Right lobe of liver (tissue), 6 donors: ENCODE data around the gene KIT. TPM values are rescaled to one million over a fixed set of nuclear protein-coding genes. Genes with fewer than 3 reads are reported as not detected.

Source experiments
- ATAC-seq, 4 donors: fragments of 200-7000 bp; cut with Tn5 transposase; one replicate each; pipeline ENCODE4 v1.9.1; 2020; ENCODE audit warnings: mild to moderate bottlenecking in 4 of 4, moderate library complexity in 4 of 4
- DNase-seq, 3 donors: peaks; one replicate each; pipeline ENCODE4 v3.0.0-alpha.2; 2020
- H3K27ac ChIP-seq, 3 donors: fragments of 200-600 bp; one replicate each; pipeline ENCODE4 v1.8.0; 2022
- H3K27me3 ChIP-seq, 2 donors: fragments of 200-600 bp; one replicate each; pipeline ENCODE4 v1.8.0; 2022
- H3K36me3 ChIP-seq, 4 donors: fragments of 200-600 bp; sonication (generic) in 1 of 4; one replicate each; pipeline versions ENCODE4 v1.5.1 to v1.8.0; 2017 to 2022; ENCODE audit warnings: control low read depth in 1 of 4
- H3K4me1 ChIP-seq, 4 donors: fragments of 200-600 bp; sonication (generic) in 1 of 4; one replicate each; pipeline versions ENCODE4 v1.5.1 to v1.8.0; 2017 to 2022; ENCODE audit warnings: control low read depth in 1 of 4
- H3K4me3 ChIP-seq, 3 donors: fragments of 200-600 bp; one replicate each; pipeline ENCODE4 v1.8.0; 2022
- H3K9me3 ChIP-seq, 4 donors: fragments of 200-600 bp; sonication (generic) in 1 of 4; one replicate each; pipeline versions ENCODE4 v1.5.1 to v1.8.0; 2017 to 2022; ENCODE audit warnings: control low read depth in 1 of 4
- POLR2A ChIP-seq: fragments of 450-650 bp; IDR thresholded peaks from one replicate; pipeline ENCODE4 v1.6.1; 2017; ENCODE audit warnings: antibody characterized with exemption, mild to moderate bottlenecking
- WGBS: methylation state at CpG from one replicate; pipeline ENCODE4 v1.1.6; 2018; ENCODE audit warnings: low coverage, low lambda C conversion rate; ENCODE audit not compliant: insufficient coverage; ENCODE audit errors: missing lambda C conversion rate; 5-methylcytosine and 5-hydroxymethylcytosine counted together
- intact Hi-C, 2 donors: fragments of 100-400 bp; cut with DNase I; formaldehyde crosslinking; loops; one replicate each; pipeline versions ENCODE4 v1.11.2 to v1.14.1; 2022
- total RNA-seq, 6 experiments: library from RNA; depleted of rRNA in 2 of 6; stranded (reverse); fragments of >200 nt in 2 of 6; fragmentation: NEBNext Ultra II Directional in 3 of 6; extraction: Animal tissue kit (Norgen Biotek cat#: 25700) in 3 of 6; gene quantifications; one replicate each; pipeline versions ENCODE4 v1.1.0 to v1.2.4, GENCODE V29; 2016 to 2023
- TF ChIP-seq, protein P1 (sequence below), 4 donors: fragments of 200-600 bp in 3 of 4; fragments of 450-650 bp in 1 of 4; IDR thresholded peaks; one replicate each; pipeline versions ENCODE4 v1.5.1 to v1.8.0; 2016 to 2022; ENCODE audit warnings: antibody characterized with exemption in 4 of 4, mild to moderate bottlenecking in 2 of 4
- donor health status: DM: no; HTN: yes; CAD: no.
- donor health status: DM: no; HTN: no; CAD: no.
- donor health status: DM: no; HTN: no; CAD: no.
- donor health status: DM: no; HTN: yes; CAD: no.
- donor health status: DM: no; HTN: yes; CAD: no.

The KIT gene
- total RNA-seq, 6 experiments from 2014 or later: 0.19 to 1.6 (median 0.77) TPM

DNA sequence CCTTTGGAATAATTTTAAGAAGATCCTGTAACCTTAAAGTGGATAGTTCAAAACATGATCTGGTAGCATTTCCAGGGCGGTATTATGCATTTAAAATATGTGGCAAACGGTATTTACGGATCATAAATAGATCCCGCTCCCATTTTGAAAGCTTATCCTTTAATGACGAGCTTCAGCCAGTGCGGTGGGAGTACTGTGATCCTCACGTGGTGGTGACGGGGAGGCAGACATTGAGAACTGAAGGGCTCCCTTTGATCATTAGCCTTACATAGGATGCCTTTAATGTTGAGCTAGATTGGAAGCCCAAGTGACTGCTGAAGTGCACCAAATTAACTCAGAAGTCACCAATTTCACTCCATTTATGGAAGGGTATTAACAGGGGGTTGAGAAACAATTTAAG lies 56.9 kb downstream of the KIT start:
- Histone ChIP-seq H3K9me3 (no peaks in the 10 kb centered on the region), H3K4me1 (no peaks in the 10 kb centered on the region), H3K27ac (no peak overlapping the region), H3K4me3 (no peak overlapping the region), H3K27me3 (no peaks in the 10 kb centered on the region), H3K36me3 (no peaks in the 10 kb centered on the region)
- no peak for DNase-seq
- no peak for ATAC-seq
- TF ChIP-seq POLR2A: no peak
- 65% methylated on average over 8 of the region's 8 CpGs for WGBS
- intact Hi-C loops: no loop called here

DNA sequence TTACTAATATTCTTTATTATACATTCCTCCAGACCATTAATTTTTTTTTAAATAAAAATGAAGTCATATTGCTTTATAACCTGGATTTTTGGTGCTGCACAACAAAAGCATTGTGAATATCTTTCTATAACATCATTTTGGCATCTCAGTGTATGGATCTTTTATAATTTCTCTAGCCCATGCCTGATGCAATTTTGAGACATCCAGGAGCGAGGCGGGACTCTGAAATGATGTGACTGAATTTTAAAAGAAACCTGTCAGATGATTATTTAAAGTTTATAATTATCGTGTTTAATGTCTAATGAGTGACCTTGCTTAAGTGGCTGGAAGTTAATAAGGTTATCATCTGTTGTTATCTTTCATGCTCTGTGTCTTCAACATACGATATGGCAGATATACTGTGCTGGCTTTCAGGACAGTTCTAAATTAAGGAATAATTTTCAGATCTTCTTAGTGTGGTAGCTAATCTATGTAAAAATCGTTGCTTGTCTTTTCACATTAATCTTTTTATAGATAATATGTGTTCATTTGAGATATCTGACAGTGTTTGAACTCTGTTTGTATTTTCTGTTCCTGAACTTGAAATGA lies 58.8 kb downstream of the KIT start:
- no peak for DNase-seq
- Histone ChIP-seq H3K9me3 (no peaks in the 10 kb centered on the region), H3K27me3 (no peaks in the 10 kb centered on the region), H3K27ac (no peak overlapping the region), H3K36me3 (no peaks in the 10 kb centered on the region), H3K4me3 (no peak overlapping the region), H3K4me1 (no peaks in the 10 kb centered on the region)
- TF ChIP-seq POLR2A: no peak
- TF ChIP-seq, protein P1, sequence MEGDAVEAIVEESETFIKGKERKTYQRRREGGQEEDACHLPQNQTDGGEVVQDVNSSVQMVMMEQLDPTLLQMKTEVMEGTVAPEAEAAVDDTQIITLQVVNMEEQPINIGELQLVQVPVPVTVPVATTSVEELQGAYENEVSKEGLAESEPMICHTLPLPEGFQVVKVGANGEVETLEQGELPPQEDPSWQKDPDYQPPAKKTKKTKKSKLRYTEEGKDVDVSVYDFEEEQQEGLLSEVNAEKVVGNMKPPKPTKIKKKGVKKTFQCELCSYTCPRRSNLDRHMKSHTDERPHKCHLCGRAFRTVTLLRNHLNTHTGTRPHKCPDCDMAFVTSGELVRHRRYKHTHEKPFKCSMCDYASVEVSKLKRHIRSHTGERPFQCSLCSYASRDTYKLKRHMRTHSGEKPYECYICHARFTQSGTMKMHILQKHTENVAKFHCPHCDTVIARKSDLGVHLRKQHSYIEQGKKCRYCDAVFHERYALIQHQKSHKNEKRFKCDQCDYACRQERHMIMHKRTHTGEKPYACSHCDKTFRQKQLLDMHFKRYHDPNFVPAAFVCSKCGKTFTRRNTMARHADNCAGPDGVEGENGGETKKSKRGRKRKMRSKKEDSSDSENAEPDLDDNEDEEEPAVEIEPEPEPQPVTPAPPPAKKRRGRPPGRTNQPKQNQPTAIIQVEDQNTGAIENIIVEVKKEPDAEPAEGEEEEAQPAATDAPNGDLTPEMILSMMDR (IDR thresholded peaks at IDR 0.05): no peak
- 71% methylated on average over 5 of the region's 5 CpGs for WGBS
- intact Hi-C loops: no loop called here
- ATAC-seq: no peak

DNA sequence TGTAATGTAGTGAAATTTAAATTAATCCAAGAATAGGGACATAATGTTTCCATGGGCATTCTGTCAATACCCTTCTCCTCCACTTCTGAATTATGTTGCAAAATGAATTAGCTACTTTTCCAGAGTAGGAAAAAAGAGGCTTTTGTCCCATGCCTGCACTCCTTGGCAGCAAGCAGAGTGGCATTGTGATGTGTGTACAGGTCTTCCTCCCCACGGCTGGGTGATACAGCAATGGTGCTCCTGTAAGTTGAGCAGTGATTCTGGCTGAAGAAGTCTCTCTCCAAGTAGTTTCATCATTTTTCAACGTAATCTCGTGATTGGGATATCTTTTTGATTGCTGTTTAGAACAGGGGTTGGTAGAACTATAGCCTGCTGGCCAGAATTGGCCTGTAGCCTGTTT lies 59.9 kb downstream of the KIT start:
- TF ChIP-seq POLR2A: no peak
- TF ChIP-seq, protein P1 (IDR thresholded peaks at IDR 0.05): no peak
- Histone ChIP-seq H3K27me3 (no peaks in the 10 kb centered on the region), H3K9me3 (no peaks in the 10 kb centered on the region), H3K4me3 (no peak overlapping the region), H3K36me3 (no peaks in the 10 kb centered on the region), H3K4me1 (no peaks in the 10 kb centered on the region), H3K27ac (no peak overlapping the region)
- ATAC-seq: no peak
- intact Hi-C loops: no loop called here
- DNase-seq: no peak
- 54% methylated on average over 3 of the region's 3 CpGs for WGBS

DNA sequence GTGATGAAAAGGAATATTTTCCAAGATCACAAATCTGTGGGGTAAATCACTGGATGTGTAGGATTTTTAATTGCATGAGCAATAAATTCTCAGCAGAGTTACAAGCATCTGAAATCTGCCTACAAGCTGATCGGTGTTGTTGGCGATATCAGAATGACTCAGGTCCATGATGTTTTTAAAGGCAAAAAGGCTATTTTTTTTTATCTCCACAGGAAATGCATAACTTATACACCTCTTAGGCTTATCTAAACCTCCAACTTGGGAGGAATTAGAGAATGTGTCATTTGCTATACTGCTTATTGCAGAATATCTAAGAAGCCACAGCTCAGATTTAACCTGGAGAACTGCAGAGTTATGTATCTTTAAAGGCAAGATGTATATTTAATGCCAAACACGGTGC lies 61.6 kb downstream of the KIT start:
- Histone ChIP-seq H3K4me3 (no peak overlapping the region), H3K36me3 (no peaks in the 10 kb centered on the region), H3K27me3 (no peaks in the 10 kb centered on the region), H3K4me1 (no peaks in the 10 kb centered on the region), H3K27ac (no peak overlapping the region), H3K9me3 (no peaks in the 10 kb centered on the region)
- no peak for DNase-seq
- intact Hi-C loops: no loop called here
- no peak for ATAC-seq
- WGBS: 39% methylated on average over 3 of the region's 3 CpGs
- no peak for TF ChIP-seq POLR2A
- TF ChIP-seq, protein P1 (IDR thresholded peaks at IDR 0.05): no peak

DNA sequence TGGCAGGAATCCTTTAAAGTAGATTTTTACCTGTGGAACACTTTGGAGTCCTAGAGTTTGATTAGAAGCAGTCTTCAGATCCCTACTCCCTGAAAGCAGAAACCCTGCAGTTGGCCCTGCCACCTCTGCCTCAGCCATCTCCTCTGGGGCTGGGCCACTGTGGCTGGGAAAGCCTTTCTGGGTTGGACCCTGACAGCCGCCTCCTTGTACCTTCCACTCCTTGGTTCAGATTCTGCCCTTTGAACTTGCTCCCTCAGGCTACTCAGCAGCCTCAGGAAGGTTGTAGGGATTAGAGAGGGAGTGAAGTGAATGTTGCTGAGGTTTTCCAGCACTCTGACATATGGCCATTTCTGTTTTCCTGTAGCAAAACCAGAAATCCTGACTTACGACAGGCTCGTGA lies 65.5 kb downstream of the KIT start:
- TF ChIP-seq POLR2A: no peak
- TF ChIP-seq, protein P1 (IDR thresholded peaks at IDR 0.05): no peak
- no peak for ATAC-seq
- H3K36me3 ChIP-seq: no peaks in the 10 kb centered on the region

More for the DNA sequence above, 65.5 kb downstream of the KIT start:
- Histone ChIP-seq H3K27me3 (no peaks in the 10 kb centered on the region), H3K27ac (no peak overlapping the region), H3K9me3 (no peaks in the 10 kb centered on the region), H3K4me3 (no peak overlapping the region), H3K4me1 (no peaks in the 10 kb centered on the region)
- 76% methylated on average over 3 of the region's 3 CpGs for WGBS
- intact Hi-C loops: no loop called here
- no peak for DNase-seq
